GM19438 (cell line): ENCODE data around the gene MPRIP.
"Not testable (repeated sequence)": the region's sequence is repeated elsewhere in the genome, so short reads cannot be mapped to it uniquely, and the experiment has no call there.

Experiments used
- ATAC-seq: cut with Tn5 transposase; IDR thresholded peaks from one replicate; pipeline ENCODE4 v1.9.1; 2021; ENCODE audit warnings: low read depth; ENCODE audit not compliant: unreplicated experiment

The MPRIP gene

GRCh38 chr17:17176341-17176740 is 134.1 kb downstream of the MPRIP start:
- ATAC-seq: no peak

GRCh38 chr17:17177176-17177575 is 134.9 kb downstream of the MPRIP start:
- no peak for ATAC-seq

GRCh38 chr17:17179371-17179827 is 137.1 kb downstream of the MPRIP start:
- no peak for ATAC-seq

- ATAC-seq: no peak
Observed at GRCh38 chr17:17180141-17180603, 137.9 kb downstream of the MPRIP start.

GRCh38 chr17:17180741-17181525 is 138.7 kb downstream of the MPRIP start:
- no peak for ATAC-seq

GRCh38 chr17:17181666-17182597 is 139.7 kb downstream of the MPRIP start:
- no peak for ATAC-seq

GRCh38 chr17:17182598-17183136 is 140.4 kb downstream of the MPRIP start:
- ATAC-seq: no peak

GRCh38 chr17:17183744-17184143 is 141.5 kb downstream of the MPRIP start:
- ATAC-seq: no peak

- ATAC-seq: not testable (repeated sequence)
Observed at GRCh38 chr17:17184985-17185757, 142.9 kb downstream of the MPRIP start.

- no peak for ATAC-seq
Observed at GRCh38 chr17:17186051-17186450, 143.8 kb downstream of the MPRIP start.

GRCh38 chr17:17186551-17187505 is 144.6 kb downstream of the MPRIP start:
- ATAC-seq: no peak

- ATAC-seq: no peak
Observed at GRCh38 chr17:17188586-17188985, 146.3 kb downstream of the MPRIP start.

GRCh38 chr17:17189559-17189958 is 147.3 kb downstream of the MPRIP start:
- ATAC-seq: no peak

- no peak for ATAC-seq
Observed at GRCh38 chr17:17190188-17190587, 147.9 kb downstream of the MPRIP start.

- no peak for ATAC-seq
Observed at GRCh38 chr17:17191346-17191792, 149.1 kb downstream of the MPRIP start.

- no peak for ATAC-seq
Observed at GRCh38 chr17:17191961-17192381, 149.7 kb downstream of the MPRIP start.

- ATAC-seq: not testable (repeated sequence)
Observed at GRCh38 chr17:17195466-17195865, 153.2 kb downstream of the MPRIP start.

- ATAC-seq: no peak
Observed at GRCh38 chr17:17196776-17197175, 154.5 kb downstream of the MPRIP start.

- ATAC-seq: no peak
Observed at GRCh38 chr17:17198281-17198680, 156.0 kb downstream of the MPRIP start.
